A549 (cell line): ENCODE data around the gene GID4. TPM values are rescaled to one million over a fixed set of nuclear protein-coding genes. Genes with fewer than 3 reads are reported as not detected.
A peak's percentile ranks its signal among the peaks of the same experiment; 100 is the strongest.

Experiments used
- ATAC-seq, 2 experiments: fragments of 200-7000 bp in 1 of 2; fragments of >200 bp in 1 of 2; cut with Nextera tagmentation in 1 of 2; cut with Tn5 transposase in 1 of 2; 3 replicates each; pipeline versions ENCODE4 v1.8.0 to v1.9.1; 2018 to 2020; ENCODE audit warnings: mild to moderate bottlenecking in 1 of 2, moderate library complexity in 1 of 2
- CTCF ChIA-PET: fragments of 300-600 bp; sonication (Branson Sonifier 250); formaldehyde crosslinking; extraction: SDS; loops from one replicate; lab custom pipeline; 2021; ENCODE audit warnings: antibody characterized with exemption, inconsistent platforms; lab: Yijun Ruan, JAX
- POLR2A ChIA-PET: fragments of 350-600 bp; formaldehyde crosslinking; extraction: SDS; loops from one replicate; lab custom pipeline; 2021; ENCODE audit warnings: antibody characterized with exemption, inconsistent platforms; lab: Yijun Ruan, JAX
- DNase-seq, 2 experiments: peaks; one replicate each; pipeline versions ENCODE4 v3.0.0 to v3.0.0-alpha.2; 2011 to 2016; ENCODE audit warnings: low read depth in 1 of 2, low spot score in 1 of 2
- FAIRE-seq: peaks from 2 replicates; lab custom pipeline; 2011; peaks lifted over from hg19 to GRCh38; lab: Jason Lieb, UNC
- H3K27ac ChIP-seq, 2 experiments: fragments of >200 bp; sonication (Bioruptor Twin); formaldehyde crosslinking; 3 replicates each; pipeline ENCODE4 v1.5.1; 2016 to 2017
- H3K4me1 ChIP-seq: fragments of >200 bp; sonication (Bioruptor Twin); formaldehyde crosslinking; 3 replicates; pipeline ENCODE4 v1.6.1; 2016
- H3K4me2 ChIP-seq: fragments of >200 bp; sonication (Bioruptor Twin); formaldehyde crosslinking; 3 replicates; pipeline ENCODE4 v1.6.1; 2016
- H3K4me3 ChIP-seq: fragments of >200 bp; sonication (Bioruptor Twin); formaldehyde crosslinking; 3 replicates; pipeline ENCODE4 v1.5.1; 2016
- H3K9me3 ChIP-seq: fragments of >200 bp; sonication (Bioruptor Twin); formaldehyde crosslinking; 3 replicates; pipeline ENCODE4 v1.6.1; 2016
- ATOH8 ChIP-seq: fragments of 250-450 bp; sonication (Bioruptor Pico); IDR thresholded peaks from 2 replicates; pipeline ENCODE4 v1.5.0; 2020; ENCODE audit warnings: low read depth, mild to moderate bottlenecking, moderate library complexity
- CHD2 ChIP-seq: fragments of 150-350 bp; IDR thresholded peaks from 2 replicates; pipeline ENCODE4 v1.6.1; 2014; ENCODE audit warnings: low read length; ENCODE audit not compliant: partially characterized antibody
- CHD4 ChIP-seq: fragments of 200-600 bp; sonication (generic); IDR thresholded peaks from 2 replicates; pipeline ENCODE4 v1.6.1; 2016; ENCODE audit warnings: antibody characterized with exemption, mild to moderate bottlenecking, borderline replicate concordance
- E2F6 ChIP-seq: IDR thresholded peaks from 2 replicates; pipeline ENCODE4 v1.6.1; 2012; ENCODE audit warnings: low read depth, borderline replicate concordance
- EP300 ChIP-seq, 2 experiments: fragments of >200 bp; sonication (Bioruptor Twin); formaldehyde crosslinking; IDR thresholded peaks; 2 replicates in 1 of 2; 3 replicates in 1 of 2; pipeline ENCODE4 v1.6.1; 2016 to 2017
- ESRRA ChIP-seq: fragments of 150-350 bp; IDR thresholded peaks from 2 replicates; pipeline ENCODE4 v1.6.1; 2014; ENCODE audit warnings: mild to moderate bottlenecking, low read length, borderline replicate concordance
- FOXS1 ChIP-seq: fragments of 250-450 bp; sonication (Bioruptor Pico); IDR thresholded peaks from 2 replicates; pipeline ENCODE4 v1.5.0; 2020; ENCODE audit warnings: mild to moderate bottlenecking, moderate library complexity
- GATA3 ChIP-seq: IDR thresholded peaks from 2 replicates; pipeline ENCODE4 v1.6.1; 2012; ENCODE audit warnings: borderline replicate concordance
- HDAC2 ChIP-seq: fragments of 200-600 bp; sonication (generic); IDR thresholded peaks from 2 replicates; pipeline ENCODE4 v1.6.1; 2016
- HOXA7 ChIP-seq: fragments of 250-450 bp; sonication (Bioruptor Pico); IDR thresholded peaks from 2 replicates; pipeline ENCODE4 v1.5.0; 2020; ENCODE audit warnings: mild to moderate bottlenecking, moderate library complexity
- HOXB5 ChIP-seq: fragments of 250-450 bp; sonication (Bioruptor Pico); IDR thresholded peaks from 2 replicates; pipeline ENCODE4 v1.5.0; 2020; ENCODE audit warnings: mild to moderate bottlenecking, moderate library complexity
- JUN ChIP-seq, 2 experiments: fragments of >200 bp; sonication (Bioruptor Twin); formaldehyde crosslinking; IDR thresholded peaks; 2 replicates in 1 of 2; 3 replicates in 1 of 2; pipeline ENCODE4 v1.6.1; 2016 to 2017
- MAFK ChIP-seq: fragments of 450-650 bp; IDR thresholded peaks from 2 replicates; pipeline ENCODE4 v1.6.1; 2014; ENCODE audit not compliant: partially characterized antibody
- MYC ChIP-seq: IDR thresholded peaks from 2 replicates; pipeline ENCODE4 v1.6.1; 2012; ENCODE audit warnings: mild to moderate bottlenecking, inconsistent platforms, low read length, improper control_type of control experiment, borderline replicate concordance
- NFE2L2 ChIP-seq: fragments of 150-350 bp; conservative IDR thresholded peaks from 2 replicates; pipeline ENCODE4 v1.6.1; 2014; ENCODE audit warnings: low read length
- NR3C1 ChIP-seq: fragments of >200 bp; sonication (Bioruptor Twin); formaldehyde crosslinking; IDR thresholded peaks from 3 replicates; pipeline ENCODE4 v1.6.1; 2017
- RAD21 ChIP-seq, 2 experiments: fragments of >200 bp in 1 of 2; sonication (Bioruptor Twin) in 1 of 2; formaldehyde crosslinking in 1 of 2; IDR thresholded peaks in 1 of 2; conservative IDR thresholded peaks in 1 of 2; 2 replicates in 1 of 2; 3 replicates in 1 of 2; pipeline ENCODE4 v1.6.1; 2012 to 2018; ENCODE audit warnings: inconsistent platforms in 1 of 2
- RNF2 ChIP-seq: fragments of 200-600 bp; sonication (generic); IDR thresholded peaks from 2 replicates; pipeline ENCODE4 v1.6.1; 2016; ENCODE audit warnings: low read depth, mild to moderate bottlenecking, antibody characterized with exemption, moderate library complexity, borderline replicate concordance
- ZFP36 ChIP-seq: fragments of 450-650 bp; IDR thresholded peaks from 2 replicates; pipeline ENCODE4 v1.6.1; 2014; ENCODE audit warnings: borderline replicate concordance; ENCODE audit not compliant: partially characterized antibody
- WGBS: methylation state at CpG from one replicate; pipeline ENCODE4 v1.1.6; 2017; ENCODE audit errors: missing lambda C conversion rate; 5-methylcytosine and 5-hydroxymethylcytosine counted together
- polyA plus RNA-seq, 4 experiments: library from polyadenylated mRNA; depleted of rRNA in 3 of 4; stranded (reverse); fragments of >200 nt; fragmentation: RNase III in 1 of 4; extraction: RNeasy Plus Mini Kit Qiagen cat#74134 plus additional on column Dnase treatment in 1 of 4; gene quantifications; 2 replicates in 3 of 4; 3 replicates in 1 of 4; pipeline ENCODE4 v1.2.3, GENCODE V29; 2011 to 2017
- TF ChIP-seq, protein P1 (sequence below): fragments of 150-350 bp; IDR thresholded peaks from 2 replicates; pipeline ENCODE4 v1.6.1; 2014; ENCODE audit warnings: low read depth, mild to moderate bottlenecking, low read length
- TF ChIP-seq, protein P2 (sequence below): IDR thresholded peaks from 2 replicates; pipeline ENCODE4 v1.6.1; 2012

GID4 gene
- polyA plus RNA-seq, 2 of the 4 experiments (the other 2 are of a cell fraction): 11.2 to 11.5 TPM

DNA sequence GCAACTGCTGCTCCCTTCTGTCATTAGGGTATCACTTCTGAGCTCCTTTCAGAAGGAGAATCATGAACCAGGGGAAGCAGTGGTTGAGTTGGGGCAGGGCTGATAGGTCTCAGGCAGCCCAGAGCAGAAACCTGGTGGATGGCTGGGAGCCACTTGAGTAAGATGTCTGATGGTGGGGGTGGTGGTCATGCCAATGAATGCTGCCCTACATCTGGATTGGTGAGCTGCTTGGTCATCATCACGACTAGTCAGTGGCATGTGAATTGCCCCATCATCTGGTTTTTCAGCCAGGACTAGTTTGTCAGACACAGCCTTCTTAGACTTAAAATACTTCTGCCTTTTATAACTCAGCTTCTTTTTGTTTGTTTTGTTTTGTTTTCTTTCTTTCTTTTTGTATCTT, 2.6 kb downstream of the GID4 start:
- 26% methylated on average over 1 of the region's 1 CpG for WGBS
- DNase-seq: peak in 1 of 2 experiments; percentile 25

DNA sequence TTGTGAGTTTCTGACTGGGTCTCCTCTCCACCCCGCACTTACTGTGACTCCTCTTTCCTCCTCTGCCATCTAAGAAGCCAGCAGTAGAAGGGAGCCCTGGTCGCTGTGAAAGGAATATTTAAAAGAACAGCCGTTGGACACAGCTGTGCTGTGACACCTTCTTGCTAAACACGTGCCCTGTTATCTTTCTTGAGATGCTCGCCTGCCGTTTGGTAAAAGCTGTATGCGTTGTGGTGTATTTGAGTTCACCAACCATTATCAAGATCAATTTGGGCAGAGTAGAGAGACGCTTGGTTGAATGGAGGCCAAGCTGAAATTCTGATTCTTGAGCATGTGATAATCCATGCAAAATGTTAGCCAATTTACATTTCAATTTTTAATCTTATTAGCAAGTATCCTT, 3.8 kb downstream of the GID4 start:
- ChIA-PET CTCF (interaction anchor here (2.0 kb wide), 1 partner anchor 152 kb away, joined by 10 read pairs; no protein-coding TSS in a partner anchor), POLR2A (no interaction called here)
- no peak for FAIRE-seq
- TF ChIP-seq CHD4 (no peak), ESRRA (no peak), RNF2 (no peak), E2F6 (no peak), HOXB5 (CRISPR knock-in tag) (no peak), NFE2L2 (no peak), JUN (IDR thresholded peaks at IDR 0.05) (no peak), MAFK (no peak), MYC (no peak)
- TF ChIP-seq, protein P1, sequence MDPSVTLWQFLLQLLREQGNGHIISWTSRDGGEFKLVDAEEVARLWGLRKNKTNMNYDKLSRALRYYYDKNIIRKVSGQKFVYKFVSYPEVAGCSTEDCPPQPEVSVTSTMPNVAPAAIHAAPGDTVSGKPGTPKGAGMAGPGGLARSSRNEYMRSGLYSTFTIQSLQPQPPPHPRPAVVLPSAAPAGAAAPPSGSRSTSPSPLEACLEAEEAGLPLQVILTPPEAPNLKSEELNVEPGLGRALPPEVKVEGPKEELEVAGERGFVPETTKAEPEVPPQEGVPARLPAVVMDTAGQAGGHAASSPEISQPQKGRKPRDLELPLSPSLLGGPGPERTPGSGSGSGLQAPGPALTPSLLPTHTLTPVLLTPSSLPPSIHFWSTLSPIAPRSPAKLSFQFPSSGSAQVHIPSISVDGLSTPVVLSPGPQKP: no peak
- TF ChIP-seq, protein P2, sequence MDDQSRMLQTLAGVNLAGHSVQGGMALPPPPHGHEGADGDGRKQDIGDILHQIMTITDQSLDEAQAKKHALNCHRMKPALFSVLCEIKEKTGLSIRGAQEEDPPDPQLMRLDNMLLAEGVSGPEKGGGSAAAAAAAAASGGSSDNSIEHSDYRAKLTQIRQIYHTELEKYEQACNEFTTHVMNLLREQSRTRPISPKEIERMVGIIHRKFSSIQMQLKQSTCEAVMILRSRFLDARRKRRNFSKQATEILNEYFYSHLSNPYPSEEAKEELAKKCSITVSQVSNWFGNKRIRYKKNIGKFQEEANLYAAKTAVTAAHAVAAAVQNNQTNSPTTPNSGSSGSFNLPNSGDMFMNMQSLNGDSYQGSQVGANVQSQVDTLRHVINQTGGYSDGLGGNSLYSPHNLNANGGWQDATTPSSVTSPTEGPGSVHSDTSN: no peak
- DNase-seq: no peak
- H3K9me3 ChIP-seq: no peaks in the 10 kb centered on the region
- no peak overlapping the region for H3K4me2 ChIP-seq
- ATAC-seq: no peak
- H3K4me3 ChIP-seq: no peak overlapping the region
- peaks cover 25% of the 10 kb centered on the region for H3K4me1 ChIP-seq
- no peak overlapping the region for H3K27ac ChIP-seq
- 90% methylated on average over 8 of the region's 8 CpGs for WGBS

More for the DNA sequence above, 2.6 kb downstream of the GID4 start:
- no peaks in the 10 kb centered on the region for H3K9me3 ChIP-seq
- FAIRE-seq (no peak), ATAC-seq (no peak)
- peaks cover 31% of the 10 kb centered on the region for H3K4me1 ChIP-seq
- ChIA-PET POLR2A (no interaction called here), CTCF (interaction anchor here (1.0 to 2.0 kb wide), 3 partner anchors 8 to 151 kb away, joined by 3 to 10 read pairs (median 4); partner anchors contain the start of genes DRC3 and TOM1L2)
- no peak overlapping the region for H3K4me3 ChIP-seq
- H3K27ac ChIP-seq: no peak overlapping the region
- TF ChIP-seq ATOH8 (CRISPR knock-in tag) (no peak), MAFK (no peak), MYC (no peak), RAD21 (conservative IDR thresholded peaks at IDR 0.05 in 1 of 2, IDR thresholded peaks at IDR 0.05 in 1 of 2) (no peak), NR3C1 (no peak), ZFP36 (no peak), GATA3 (no peak), HDAC2 (no peak), CHD2 (no peak), EP300 (IDR thresholded peaks at IDR 0.05) (no peak), HOXA7 (CRISPR knock-in tag) (no peak), NFE2L2 (no peak), FOXS1 (CRISPR knock-in tag) (no peak)
- peak overlapping the region; percentile 89; the same call in 2 of the 3 replicates for H3K4me2 ChIP-seq
